Body of pancreas (tissue), 4 donors: ENCODE measurements around the gene POMC.

ENCODE experiments used
- CTCF ChIP-seq, 7 experiments: fragments of 450-650 bp in 4 of 7; fragments of 200-600 bp in 3 of 7; sonication (generic) in 3 of 7; IDR thresholded peaks; one replicate each; pipeline ENCODE4 v1.5.1; 2016 to 2019; ENCODE audit warnings: antibody characterized with exemption in 7 of 7
- POLR2A ChIP-seq, 3 donors: fragments of 450-650 bp; IDR thresholded peaks; one replicate each; pipeline ENCODE4 v1.6.1; 2016; ENCODE audit warnings: antibody characterized with exemption in 3 of 3, mild to moderate bottlenecking in 2 of 3

DNA sequence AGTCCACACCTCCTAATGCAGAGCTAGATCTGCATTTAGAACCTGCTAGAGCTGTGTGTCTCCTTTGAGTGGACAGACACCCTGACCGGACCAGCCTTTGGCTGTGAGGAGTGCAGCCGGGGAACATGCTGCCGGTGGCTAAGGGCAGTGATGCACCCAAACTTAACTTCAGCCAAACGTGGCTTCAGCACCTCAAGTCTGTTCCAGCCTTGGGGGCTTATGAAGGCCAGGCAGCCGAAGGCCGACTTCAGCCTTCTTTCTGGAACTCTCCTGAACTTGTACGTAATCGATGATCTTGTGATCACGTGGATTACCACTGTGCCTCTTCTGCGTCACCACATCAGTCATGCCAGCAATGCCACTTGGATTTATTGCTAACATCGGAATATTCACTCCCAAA lies 49.1 kb downstream of the POMC start:
- TF ChIP-seq CTCF (IDR thresholded peaks at IDR 0.05) (no peak), POLR2A (IDR thresholded peaks at IDR 0.05) (no peak)
